Liver (tissue), 3 donors: Measurements from ENCODE around the gene CFAP53.

Source experiments
- EGR1 ChIP-seq, 2 donors: IDR thresholded peaks; 2 replicates each; pipeline ENCODE4 v1.6.1; 2016 to 2018; ENCODE audit warnings: antibody characterized with exemption in 2 of 2, low read depth in 2 of 2
- FOXA1 ChIP-seq: IDR thresholded peaks from 2 replicates; pipeline ENCODE4 v1.6.1; 2016; ENCODE audit warnings: antibody characterized with exemption
- NR2F2 ChIP-seq: IDR thresholded peaks from 2 replicates; pipeline ENCODE4 v1.6.1; 2016; ENCODE audit warnings: antibody characterized with exemption
- RAD21 ChIP-seq, 2 donors: IDR thresholded peaks; 2 replicates each; pipeline ENCODE4 v1.6.1; 2016; ENCODE audit warnings: antibody characterized with exemption in 2 of 2, mild to moderate bottlenecking in 2 of 2
- RXRA ChIP-seq, 2 donors: IDR thresholded peaks; 2 replicates each; pipeline ENCODE4 v1.6.1; 2017 to 2018; ENCODE audit warnings: antibody characterized with exemption in 2 of 2, mild to moderate bottlenecking in 1 of 2
- SP1 ChIP-seq: IDR thresholded peaks from 2 replicates; pipeline ENCODE4 v1.6.1; 2018; ENCODE audit warnings: antibody characterized with exemption, mild to moderate bottlenecking
- TAF1 ChIP-seq: conservative IDR thresholded peaks from 2 replicates; pipeline ENCODE4 v1.6.1; 2016; ENCODE audit warnings: antibody characterized with exemption, mild to moderate bottlenecking
- YY1 ChIP-seq: IDR thresholded peaks from 2 replicates; pipeline ENCODE4 v1.6.1; 2016; ENCODE audit warnings: antibody characterized with exemption, mild to moderate bottlenecking
- TF ChIP-seq, protein P1 (sequence below): fragments of 150-350 bp; IDR thresholded peaks from 2 replicates; pipeline ENCODE4 v1.5.1; 2017; ENCODE audit warnings: improper control_type of control experiment, low read depth, low read length; ENCODE audit not compliant: missing input control
- TF ChIP-seq, protein P2 (sequence below): IDR thresholded peaks from 2 replicates; pipeline ENCODE4 v1.6.1; 2016; ENCODE audit warnings: antibody characterized with exemption, mild to moderate bottlenecking
- TF ChIP-seq, protein P3 (sequence below): IDR thresholded peaks from 2 replicates; pipeline ENCODE4 v1.6.1; 2016; ENCODE audit warnings: antibody characterized with exemption
- TF ChIP-seq, protein P4 (sequence below): IDR thresholded peaks from 2 replicates; pipeline ENCODE4 v1.6.1; 2016; ENCODE audit warnings: antibody characterized with exemption
- TF ChIP-seq, protein P5 (sequence below): IDR thresholded peaks from 2 replicates; pipeline ENCODE4 v1.6.1; 2016; ENCODE audit warnings: antibody characterized with exemption
- donor health status: healthy.
- donor health status: healthy.

DNA sequence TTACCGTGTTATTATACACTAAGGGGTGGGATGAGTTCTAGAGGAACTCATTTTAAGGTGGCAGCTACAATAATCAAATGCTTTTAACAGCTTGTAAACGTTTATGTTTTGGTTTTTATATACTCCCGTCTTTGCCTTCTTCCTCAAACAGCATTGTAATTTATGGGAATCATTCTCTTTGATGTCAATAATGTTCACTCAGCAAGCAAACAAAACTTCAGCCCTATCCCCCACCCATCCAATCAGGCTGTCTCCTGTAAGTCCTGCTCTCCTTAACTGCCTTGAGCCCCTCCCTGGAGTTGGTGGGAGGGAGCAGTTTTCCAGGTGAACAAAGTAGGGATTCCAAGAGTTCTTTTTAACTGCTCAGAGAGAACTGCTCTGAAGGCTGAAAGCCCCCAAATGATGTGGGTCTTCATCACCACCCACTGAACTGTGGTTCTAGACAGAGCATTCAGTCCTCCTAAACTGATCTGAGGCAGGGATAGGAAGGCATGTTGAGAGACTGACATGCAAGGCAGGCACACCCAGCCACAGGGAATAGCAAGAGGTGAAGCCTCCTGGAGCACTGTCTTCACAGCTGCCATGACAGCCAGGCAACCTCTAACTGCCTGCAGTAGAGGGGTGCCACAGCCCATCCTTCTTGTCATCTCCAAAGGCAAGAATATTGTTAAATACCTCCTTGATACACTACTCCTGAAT lies 88.9 kb downstream of the CFAP53 start:
- TF ChIP-seq, protein P1, sequence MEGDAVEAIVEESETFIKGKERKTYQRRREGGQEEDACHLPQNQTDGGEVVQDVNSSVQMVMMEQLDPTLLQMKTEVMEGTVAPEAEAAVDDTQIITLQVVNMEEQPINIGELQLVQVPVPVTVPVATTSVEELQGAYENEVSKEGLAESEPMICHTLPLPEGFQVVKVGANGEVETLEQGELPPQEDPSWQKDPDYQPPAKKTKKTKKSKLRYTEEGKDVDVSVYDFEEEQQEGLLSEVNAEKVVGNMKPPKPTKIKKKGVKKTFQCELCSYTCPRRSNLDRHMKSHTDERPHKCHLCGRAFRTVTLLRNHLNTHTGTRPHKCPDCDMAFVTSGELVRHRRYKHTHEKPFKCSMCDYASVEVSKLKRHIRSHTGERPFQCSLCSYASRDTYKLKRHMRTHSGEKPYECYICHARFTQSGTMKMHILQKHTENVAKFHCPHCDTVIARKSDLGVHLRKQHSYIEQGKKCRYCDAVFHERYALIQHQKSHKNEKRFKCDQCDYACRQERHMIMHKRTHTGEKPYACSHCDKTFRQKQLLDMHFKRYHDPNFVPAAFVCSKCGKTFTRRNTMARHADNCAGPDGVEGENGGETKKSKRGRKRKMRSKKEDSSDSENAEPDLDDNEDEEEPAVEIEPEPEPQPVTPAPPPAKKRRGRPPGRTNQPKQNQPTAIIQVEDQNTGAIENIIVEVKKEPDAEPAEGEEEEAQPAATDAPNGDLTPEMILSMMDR, result no peak
- no peak for TF ChIP-seq RAD21 (IDR thresholded peaks at IDR 0.05)
- TF ChIP-seq RXRA (IDR thresholded peaks at IDR 0.05), result no peak
- no peak for TF ChIP-seq FOXA1
- TF ChIP-seq, protein P2, sequence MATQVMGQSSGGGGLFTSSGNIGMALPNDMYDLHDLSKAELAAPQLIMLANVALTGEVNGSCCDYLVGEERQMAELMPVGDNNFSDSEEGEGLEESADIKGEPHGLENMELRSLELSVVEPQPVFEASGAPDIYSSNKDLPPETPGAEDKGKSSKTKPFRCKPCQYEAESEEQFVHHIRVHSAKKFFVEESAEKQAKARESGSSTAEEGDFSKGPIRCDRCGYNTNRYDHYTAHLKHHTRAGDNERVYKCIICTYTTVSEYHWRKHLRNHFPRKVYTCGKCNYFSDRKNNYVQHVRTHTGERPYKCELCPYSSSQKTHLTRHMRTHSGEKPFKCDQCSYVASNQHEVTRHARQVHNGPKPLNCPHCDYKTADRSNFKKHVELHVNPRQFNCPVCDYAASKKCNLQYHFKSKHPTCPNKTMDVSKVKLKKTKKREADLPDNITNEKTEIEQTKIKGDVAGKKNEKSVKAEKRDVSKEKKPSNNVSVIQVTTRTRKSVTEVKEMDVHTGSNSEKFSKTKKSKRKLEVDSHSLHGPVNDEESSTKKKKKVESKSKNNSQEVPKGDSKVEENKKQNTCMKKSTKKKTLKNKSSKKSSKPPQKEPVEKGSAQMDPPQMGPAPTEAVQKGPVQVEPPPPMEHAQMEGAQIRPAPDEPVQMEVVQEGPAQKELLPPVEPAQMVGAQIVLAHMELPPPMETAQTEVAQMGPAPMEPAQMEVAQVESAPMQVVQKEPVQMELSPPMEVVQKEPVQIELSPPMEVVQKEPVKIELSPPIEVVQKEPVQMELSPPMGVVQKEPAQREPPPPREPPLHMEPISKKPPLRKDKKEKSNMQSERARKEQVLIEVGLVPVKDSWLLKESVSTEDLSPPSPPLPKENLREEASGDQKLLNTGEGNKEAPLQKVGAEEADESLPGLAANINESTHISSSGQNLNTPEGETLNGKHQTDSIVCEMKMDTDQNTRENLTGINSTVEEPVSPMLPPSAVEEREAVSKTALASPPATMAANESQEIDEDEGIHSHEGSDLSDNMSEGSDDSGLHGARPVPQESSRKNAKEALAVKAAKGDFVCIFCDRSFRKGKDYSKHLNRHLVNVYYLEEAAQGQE, result no peak
- TF ChIP-seq, protein P3, sequence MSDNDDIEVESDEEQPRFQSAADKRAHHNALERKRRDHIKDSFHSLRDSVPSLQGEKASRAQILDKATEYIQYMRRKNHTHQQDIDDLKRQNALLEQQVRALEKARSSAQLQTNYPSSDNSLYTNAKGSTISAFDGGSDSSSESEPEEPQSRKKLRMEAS, result no peak
- TF ChIP-seq TAF1, result no peak
- no peak for TF ChIP-seq SP1
- no peak for TF ChIP-seq NR2F2
- no peak for TF ChIP-seq EGR1 (IDR thresholded peaks at IDR 0.05; ENCODE audit: low read depth in 2 of 2)
- TF ChIP-seq YY1, result no peak
- TF ChIP-seq, protein P4, sequence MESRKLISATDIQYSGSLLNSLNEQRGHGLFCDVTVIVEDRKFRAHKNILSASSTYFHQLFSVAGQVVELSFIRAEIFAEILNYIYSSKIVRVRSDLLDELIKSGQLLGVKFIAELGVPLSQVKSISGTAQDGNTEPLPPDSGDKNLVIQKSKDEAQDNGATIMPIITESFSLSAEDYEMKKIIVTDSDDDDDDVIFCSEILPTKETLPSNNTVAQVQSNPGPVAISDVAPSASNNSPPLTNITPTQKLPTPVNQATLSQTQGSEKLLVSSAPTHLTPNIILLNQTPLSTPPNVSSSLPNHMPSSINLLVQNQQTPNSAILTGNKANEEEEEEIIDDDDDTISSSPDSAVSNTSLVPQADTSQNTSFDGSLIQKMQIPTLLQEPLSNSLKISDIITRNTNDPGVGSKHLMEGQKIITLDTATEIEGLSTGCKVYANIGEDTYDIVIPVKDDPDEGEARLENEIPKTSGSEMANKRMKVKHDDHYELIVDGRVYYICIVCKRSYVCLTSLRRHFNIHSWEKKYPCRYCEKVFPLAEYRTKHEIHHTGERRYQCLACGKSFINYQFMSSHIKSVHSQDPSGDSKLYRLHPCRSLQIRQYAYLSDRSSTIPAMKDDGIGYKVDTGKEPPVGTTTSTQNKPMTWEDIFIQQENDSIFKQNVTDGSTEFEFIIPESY, result no peak
- TF ChIP-seq, protein P5, sequence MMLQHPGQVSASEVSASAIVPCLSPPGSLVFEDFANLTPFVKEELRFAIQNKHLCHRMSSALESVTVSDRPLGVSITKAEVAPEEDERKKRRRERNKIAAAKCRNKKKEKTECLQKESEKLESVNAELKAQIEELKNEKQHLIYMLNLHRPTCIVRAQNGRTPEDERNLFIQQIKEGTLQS, result no peak
